Stimulated activated CD4-positive, alpha-beta T cell treated with anti-CD3 and anti-CD28 coated beads, Interleukin-1b, Interleukin-23, amount 100 ng/mL, for 24 hours (primary cell): ENCODE measurements around the gene PHOX2A.

ENCODE experiments used
- DNase-seq, 4 experiments: peaks; one replicate each; pipeline ENCODE4 v3.0.0-alpha.2; 2020; ENCODE audit warnings: low read depth in 4 of 4, low spot score in 1 of 4

The PHOX2A gene

GRCh38 chr11:72235351-72236057 is 8.5 kb downstream of the PHOX2A start:
- no peak for DNase-seq

GRCh38 chr11:72234920-72235319 is 9.1 kb downstream of the PHOX2A start:
- no peak for DNase-seq

- DNase-seq: no peak
These were observed 9.5 kb downstream of the PHOX2A start for GRCh38 chr11:72234514-72234830.

GRCh38 chr11:72233773-72234513 is 10.0 kb downstream of the PHOX2A start:
- no peak for DNase-seq

GRCh38 chr11:72233056-72233772 is 10.8 kb downstream of the PHOX2A start:
- DNase-seq: no peak

GRCh38 chr11:72232260-72233055 is 11.5 kb downstream of the PHOX2A start:
- DNase-seq: no peak

GRCh38 chr11:72231396-72232259 is 12.3 kb downstream of the PHOX2A start:
- no peak for DNase-seq

GRCh38 chr11:72230764-72231365 is 13.1 kb downstream of the PHOX2A start:
- DNase-seq: no peak

- DNase-seq: no peak
These were observed 13.8 kb downstream of the PHOX2A start for GRCh38 chr11:72229925-72230763.

GRCh38 chr11:72229336-72229924 is 14.5 kb downstream of the PHOX2A start:
- DNase-seq: no peak

GRCh38 chr11:72228844-72229231 is 15.1 kb downstream of the PHOX2A start:
- DNase-seq: no peak

GRCh38 chr11:72228229-72228843 is 15.6 kb downstream of the PHOX2A start:
- no peak for DNase-seq

- DNase-seq: no peak
These were observed 16.4 kb downstream of the PHOX2A start for GRCh38 chr11:72227316-72228228.

GRCh38 chr11:72226701-72227100 is 17.3 kb downstream of the PHOX2A start:
- no peak for DNase-seq

GRCh38 chr11:72225411-72225951 is 18.5 kb downstream of the PHOX2A start:
- no peak for DNase-seq

GRCh38 chr11:72224564-72225410 is 19.2 kb downstream of the PHOX2A start, which contains the start of gene INPPL1:
TSS of gene INPPL1 (plus strand) at chr11:72224767. CDS start at chr11:72224985, 218 bp downstream.
- DNase-seq: peak in 1 of 4 experiments; percentile 30
